Measurements from ENCODE around the gene LRRC8A.
A peak's percentile ranks its signal among the peaks of the same experiment; 100 is the strongest.
"Not testable (repeated sequence)": the region's sequence is repeated elsewhere in the genome, so short reads cannot be mapped to it uniquely, and the experiment has no call there.

LRRC8A gene

GRCh38 chr9:128881884-128882676 lies at the start of gene LRRC8A, which contains the start of gene KYAT1:
LRRC8A (plus strand) TSS chr9:128882133; CDS start chr9:128907165, 25,032 bp downstream.
KYAT1 (minus strand) TSS chr9:128881950; CDS start chr9:128845405, 36,545 bp downstream.
- peak; percentile 98 for DNase-seq (ENCODE audit: low spot score)

DNA sequence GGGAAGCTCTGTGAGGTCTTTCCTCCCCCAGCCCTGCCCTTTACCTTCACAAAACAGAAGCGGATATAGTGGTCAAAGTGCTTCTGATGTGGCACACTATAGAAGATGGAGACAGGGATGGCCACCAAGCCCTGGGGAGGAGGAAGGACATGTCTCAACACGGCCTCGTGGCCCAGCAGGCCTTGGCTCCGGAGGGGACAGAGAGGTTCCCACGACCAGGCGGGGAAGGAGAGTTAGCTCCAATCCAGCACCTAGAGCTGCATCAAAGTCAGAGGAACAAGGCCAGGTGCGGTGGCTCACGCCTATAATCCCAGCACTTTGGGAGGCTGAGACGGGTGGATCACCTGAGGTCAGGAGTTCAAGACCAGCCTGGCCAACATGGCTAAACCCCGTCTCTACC lies 48.2 kb upstream of the LRRC8A start:
- DNase-seq (ENCODE audit: low spot score) = no peak

- DNase-seq (ENCODE audit: low spot score) = no peak
Observed at GRCh38 chr9:128835246-128836210, 46.4 kb upstream of the LRRC8A start.

DNA sequence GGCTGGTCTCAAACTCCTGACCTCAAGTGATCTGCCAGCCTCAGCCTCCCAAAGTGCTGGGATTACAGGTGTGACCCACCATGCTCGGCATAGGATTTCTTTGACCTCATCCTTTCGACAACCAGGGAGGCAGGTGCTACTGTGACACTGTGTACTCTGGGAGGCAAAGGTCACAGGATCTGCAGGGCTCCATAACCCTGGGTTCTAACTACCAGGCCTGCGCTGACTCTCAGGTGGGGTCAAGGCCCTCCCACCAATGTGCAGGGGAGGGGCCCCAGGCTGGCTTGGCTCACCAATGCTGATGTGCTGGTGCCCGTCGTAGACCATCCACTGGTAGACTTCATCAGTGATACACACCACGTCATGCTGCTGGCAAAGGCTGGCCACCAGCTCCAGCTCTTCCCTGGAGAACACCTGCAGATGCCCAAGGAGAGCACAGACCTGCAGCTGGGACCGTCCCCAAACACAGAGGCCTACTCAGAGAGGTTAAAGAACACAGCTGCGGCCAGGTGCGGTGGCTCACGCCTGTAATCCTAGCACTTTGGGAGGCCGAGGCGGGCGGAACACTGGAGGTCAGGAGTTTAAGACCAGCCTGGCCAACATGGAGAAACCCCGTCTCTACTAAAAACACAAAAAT lies 45.3 kb upstream of the LRRC8A start:
- no peak for DNase-seq (ENCODE audit: low spot score)

- no peak for DNase-seq (ENCODE audit: low spot score)
Observed at GRCh38 chr9:128838338-128838737, 43.6 kb upstream of the LRRC8A start.

DNA sequence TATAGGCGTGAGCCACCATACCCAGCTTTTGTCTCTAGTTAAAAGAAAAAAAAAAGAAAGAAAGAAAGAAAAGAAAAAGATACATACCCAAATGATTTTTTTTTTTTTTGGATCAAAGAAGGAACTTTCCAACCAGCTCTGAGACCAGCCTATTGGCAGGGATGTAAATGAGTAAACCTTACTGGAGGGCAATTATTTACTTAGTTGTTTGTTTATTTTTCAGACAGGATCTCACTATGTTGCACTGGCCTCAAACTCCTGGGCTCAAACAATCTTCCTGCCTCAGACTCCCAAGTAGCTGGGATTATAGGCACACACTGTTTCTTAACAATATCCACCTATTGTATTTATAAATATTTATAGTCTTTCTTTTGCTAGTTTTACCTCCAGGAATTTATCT lies 41.4 kb upstream of the LRRC8A start:
- DNase-seq (ENCODE audit: low spot score) = no peak

DNA sequence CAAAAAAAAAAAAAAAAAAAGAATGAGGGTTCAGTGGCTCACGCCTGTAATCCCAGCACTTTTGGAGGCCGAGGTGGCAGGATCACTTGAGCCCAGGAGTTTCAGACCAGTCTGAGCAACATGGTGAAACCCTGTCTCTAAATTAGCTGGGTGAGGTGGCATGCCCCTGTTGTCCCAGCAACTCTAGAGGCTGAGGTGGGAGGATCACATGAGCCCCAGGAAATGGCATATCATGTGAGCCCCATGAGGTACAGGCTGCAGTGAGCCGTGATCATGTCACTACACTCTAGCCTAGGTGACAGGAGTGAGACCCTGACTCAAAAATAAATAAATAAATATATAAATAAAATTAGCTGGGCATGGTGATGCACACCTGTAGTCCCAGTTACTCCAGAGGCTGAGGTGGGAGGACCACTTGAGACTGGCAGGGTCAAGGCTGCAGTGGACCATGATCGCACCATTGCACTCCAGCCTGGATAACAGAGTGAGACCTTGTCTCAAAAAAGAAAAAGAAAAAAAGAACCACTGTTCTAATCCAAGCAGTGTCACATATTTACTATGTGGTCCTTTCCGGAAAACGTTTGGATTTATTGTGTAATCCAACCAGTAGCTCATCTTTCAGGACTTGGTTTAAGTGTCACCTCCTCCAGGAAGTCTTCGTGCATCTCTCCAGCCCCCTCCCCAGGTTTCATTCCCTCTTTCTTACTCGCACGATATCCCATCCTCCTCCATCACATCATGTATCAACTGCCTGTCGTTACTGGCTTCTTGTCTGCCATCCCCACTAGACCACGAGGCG lies 40.0 kb upstream of the LRRC8A start:
- no peak for DNase-seq (ENCODE audit: low spot score)

- not testable (repeated sequence) for DNase-seq (ENCODE audit: low spot score)
Observed at GRCh38 chr9:128843171-128843570, 38.8 kb upstream of the LRRC8A start.

DNA sequence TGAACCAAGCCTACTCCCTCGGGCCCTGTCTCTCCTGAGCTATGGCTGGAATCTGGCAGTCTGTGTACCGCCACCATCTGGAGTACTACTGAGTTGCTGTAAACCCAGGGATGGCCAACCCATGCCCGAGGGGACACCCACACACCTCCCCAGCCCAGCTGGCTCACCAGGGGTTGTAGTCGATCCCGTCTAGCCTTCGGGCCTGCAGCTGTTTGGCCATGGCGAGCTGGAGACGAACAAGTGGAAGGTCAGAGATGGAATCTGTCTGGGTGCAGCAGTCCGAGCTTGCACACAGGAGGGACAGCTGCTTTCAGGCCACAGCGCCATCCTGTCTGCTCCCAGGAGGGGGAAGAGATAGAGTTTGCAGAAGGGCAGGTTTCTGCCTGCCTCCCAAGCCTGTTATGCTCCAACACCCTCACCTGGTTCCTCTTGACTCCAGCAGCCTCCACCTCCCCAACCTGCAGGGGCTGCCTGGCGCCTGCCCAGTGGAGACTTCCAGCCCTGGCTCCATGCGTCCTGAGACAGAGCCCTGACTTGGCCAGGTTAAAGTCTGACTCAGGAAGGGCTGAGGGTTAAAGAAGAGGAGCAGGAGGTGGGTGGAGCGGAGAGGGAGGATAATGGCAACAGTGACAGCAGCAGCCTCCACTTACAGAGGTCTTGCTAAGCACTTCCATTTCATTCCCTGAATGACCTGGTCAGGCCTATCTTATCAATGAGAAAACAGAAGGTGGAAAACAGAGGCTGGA lies 36.6 kb upstream of the LRRC8A start:
- DNase-seq (ENCODE audit: low spot score) = no peak

GRCh38 chr9:128846680-128847030 lies 35.3 kb upstream of the LRRC8A start:
- no peak for DNase-seq (ENCODE audit: low spot score)

- DNase-seq (ENCODE audit: low spot score) = no peak
Observed at GRCh38 chr9:128847803-128848202, 34.1 kb upstream of the LRRC8A start.

DNA sequence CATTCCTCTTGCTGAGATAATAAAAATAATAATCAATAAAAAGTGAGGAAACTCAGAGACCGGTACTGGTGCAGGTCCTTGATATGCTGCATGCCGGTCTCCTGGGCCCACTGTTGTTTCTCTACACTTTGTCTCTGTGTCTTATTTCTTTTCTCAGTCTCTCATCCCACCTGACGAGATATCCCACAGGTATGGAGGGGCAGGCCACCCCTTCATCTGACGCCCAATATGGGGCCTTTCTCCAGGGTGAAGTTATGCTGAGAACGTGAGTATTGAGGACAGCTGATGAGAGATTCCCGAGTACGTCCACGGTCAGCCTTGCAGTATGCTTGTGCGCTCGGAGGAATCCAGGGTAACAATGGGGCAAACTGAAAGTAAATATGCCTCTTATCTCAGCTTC lies 30.9 kb upstream of the LRRC8A start:
- not testable (repeated sequence) for DNase-seq (ENCODE audit: low spot score)

GRCh38 chr9:128851779-128852600 lies 29.9 kb upstream of the LRRC8A start:
- DNase-seq (ENCODE audit: low spot score) = peak; percentile 14

DNA sequence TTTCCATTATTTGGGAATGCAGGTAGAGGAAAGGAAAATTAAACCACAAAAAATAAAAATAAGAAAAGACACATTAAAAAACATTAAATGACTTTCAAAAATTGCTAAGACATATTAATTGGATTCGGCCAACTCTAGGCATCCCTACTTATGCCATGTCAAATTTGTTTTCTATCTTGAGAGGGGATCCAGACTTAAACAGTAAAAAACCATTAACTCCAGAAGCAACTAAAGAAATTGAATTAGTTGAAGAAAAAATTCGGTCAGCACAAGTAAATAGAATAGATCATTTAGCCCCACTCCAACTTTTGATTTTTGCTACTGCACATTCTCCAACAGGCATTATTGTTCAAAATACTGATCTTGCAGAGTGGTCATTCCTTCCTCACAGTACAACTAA lies 29.3 kb upstream of the LRRC8A start:
- DNase-seq (ENCODE audit: low spot score) = not testable (repeated sequence)

DNA sequence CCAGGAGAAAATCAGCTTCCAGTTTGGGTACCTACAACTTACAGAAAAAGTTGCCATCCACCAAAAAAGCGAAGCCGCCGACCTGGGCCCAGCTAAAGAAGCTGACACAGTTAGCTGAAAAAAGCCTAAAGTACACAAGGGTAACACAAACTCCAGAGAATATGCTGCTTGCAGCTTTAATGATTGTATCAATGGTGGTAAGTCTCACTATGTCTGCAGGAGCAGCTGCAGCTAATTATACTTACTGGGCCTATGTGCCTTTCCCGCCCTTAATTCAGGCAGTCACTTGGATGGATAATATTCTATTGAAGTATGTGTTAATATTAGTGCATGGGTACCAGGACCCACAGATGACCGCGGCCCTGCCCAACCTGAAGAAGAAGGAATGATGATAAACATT lies 27.5 kb upstream of the LRRC8A start:
- DNase-seq (ENCODE audit: low spot score) = not testable (repeated sequence)

- not testable (repeated sequence) for DNase-seq (ENCODE audit: low spot score)
Observed at GRCh38 chr9:128858476-128858875, 23.5 kb upstream of the LRRC8A start.

DNA sequence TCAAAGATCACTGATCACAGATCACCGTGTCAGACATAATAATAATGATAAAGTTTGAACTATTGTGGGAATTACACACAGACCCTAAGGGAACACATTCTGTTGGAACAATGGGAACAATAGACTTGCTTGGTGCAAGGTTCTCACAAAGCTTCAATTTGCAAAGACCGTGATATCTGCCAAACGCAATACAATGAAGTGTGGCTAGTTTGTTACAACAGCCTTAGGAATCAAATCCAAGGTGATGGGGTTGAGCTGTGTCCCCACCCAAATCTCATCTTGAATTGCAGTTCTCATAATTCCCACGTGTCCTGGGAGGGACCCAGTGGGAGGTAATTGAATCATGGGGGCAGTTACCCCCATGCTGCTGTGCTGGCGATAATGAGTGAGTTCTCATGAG lies 21.0 kb upstream of the LRRC8A start:
- DNase-seq (ENCODE audit: low spot score) = no peak

DNA sequence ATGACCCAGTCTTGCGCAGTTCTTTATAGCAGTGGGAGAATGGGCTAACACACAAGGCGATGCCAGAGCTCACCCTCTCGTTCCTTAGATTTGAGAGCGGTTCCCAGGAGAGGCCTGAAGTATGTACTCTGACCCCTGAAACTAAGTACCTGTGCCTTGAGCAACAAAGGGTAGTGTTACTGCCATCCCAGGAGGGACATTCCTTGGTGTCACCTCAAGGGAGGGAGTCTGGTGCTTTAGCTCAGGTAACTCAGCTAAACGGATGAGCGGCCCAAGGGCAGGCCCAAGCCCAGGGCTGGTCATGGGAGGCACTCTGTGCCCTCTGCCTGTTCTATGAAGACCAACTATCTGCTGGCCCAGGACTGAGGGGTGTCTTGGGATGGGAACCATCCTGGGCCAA lies 20.4 kb upstream of the LRRC8A start:
- no peak for DNase-seq (ENCODE audit: low spot score)

- no peak for DNase-seq (ENCODE audit: low spot score)
Observed at GRCh38 chr9:128862401-128862851, 19.5 kb upstream of the LRRC8A start.

- DNase-seq (ENCODE audit: low spot score) = peak; percentile 82
Observed at GRCh38 chr9:128863647-128864046, 18.3 kb upstream of the LRRC8A start.
